Neuron (in vitro differentiated cells): ENCODE results near the gene PDXDC1.
"Not testable (repeated sequence)": the region's sequence is repeated elsewhere in the genome, so short reads cannot be mapped to it uniquely, and the experiment has no call there.

ENCODE experiments used
- H2AFZ ChIP-seq: one replicate; pipeline ENCODE4 v1.6.1; 2013; ENCODE audit warnings: low read depth, mild to moderate bottlenecking, inconsistent platforms, low read length, moderate library complexity
- H3K27me3 ChIP-seq: one replicate; pipeline ENCODE4 v1.6.1; 2013; ENCODE audit warnings: low read length; ENCODE audit not compliant: insufficient read depth
- H3K36me3 ChIP-seq: one replicate; pipeline ENCODE4 v1.6.1; 2013; ENCODE audit warnings: low read length; ENCODE audit not compliant: insufficient read depth
- H3K4me1 ChIP-seq: one replicate; pipeline ENCODE4 v1.6.1; 2013; ENCODE audit warnings: low read length; ENCODE audit not compliant: insufficient read depth
- H3K4me3 ChIP-seq: 2 replicates; pipeline ENCODE4 v1.5.1; 2013; ENCODE audit warnings: mild to moderate bottlenecking, low read length, moderate library complexity
- H3K9me3 ChIP-seq: one replicate; pipeline ENCODE4 v1.6.1; 2013; ENCODE audit warnings: low read length

The PDXDC1 gene

DNA sequence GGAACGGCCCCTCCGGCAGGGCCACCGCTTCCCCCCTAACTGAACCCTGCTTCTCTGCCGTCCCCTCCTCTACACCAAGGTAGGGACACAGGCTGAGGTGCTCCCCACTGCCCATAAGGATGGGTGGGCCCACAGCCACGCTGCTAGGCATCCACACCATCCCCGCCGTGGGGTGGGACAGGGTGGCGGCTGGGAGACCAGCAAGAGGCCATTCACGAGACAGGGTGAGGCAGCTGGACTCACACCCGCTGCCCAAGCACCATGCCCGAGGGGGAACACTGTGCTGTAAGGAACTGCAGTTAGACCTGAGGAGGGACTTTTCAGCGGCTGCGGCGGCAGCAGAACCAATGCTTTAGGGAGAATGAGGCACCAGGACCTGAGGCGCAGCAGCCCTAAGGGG lies 166.8 kb downstream of the PDXDC1 start:
- Histone ChIP-seq H3K9me3 (no peaks in the 10 kb centered on the region), H2AFZ (no peak overlapping the region), H3K27me3 (no peaks in the 10 kb centered on the region), H3K4me3 (no peak overlapping the region), H3K4me1 (peaks cover 13% of the 10 kb centered on the region), H3K36me3 (peaks cover 2% of the 10 kb centered on the region)

DNA sequence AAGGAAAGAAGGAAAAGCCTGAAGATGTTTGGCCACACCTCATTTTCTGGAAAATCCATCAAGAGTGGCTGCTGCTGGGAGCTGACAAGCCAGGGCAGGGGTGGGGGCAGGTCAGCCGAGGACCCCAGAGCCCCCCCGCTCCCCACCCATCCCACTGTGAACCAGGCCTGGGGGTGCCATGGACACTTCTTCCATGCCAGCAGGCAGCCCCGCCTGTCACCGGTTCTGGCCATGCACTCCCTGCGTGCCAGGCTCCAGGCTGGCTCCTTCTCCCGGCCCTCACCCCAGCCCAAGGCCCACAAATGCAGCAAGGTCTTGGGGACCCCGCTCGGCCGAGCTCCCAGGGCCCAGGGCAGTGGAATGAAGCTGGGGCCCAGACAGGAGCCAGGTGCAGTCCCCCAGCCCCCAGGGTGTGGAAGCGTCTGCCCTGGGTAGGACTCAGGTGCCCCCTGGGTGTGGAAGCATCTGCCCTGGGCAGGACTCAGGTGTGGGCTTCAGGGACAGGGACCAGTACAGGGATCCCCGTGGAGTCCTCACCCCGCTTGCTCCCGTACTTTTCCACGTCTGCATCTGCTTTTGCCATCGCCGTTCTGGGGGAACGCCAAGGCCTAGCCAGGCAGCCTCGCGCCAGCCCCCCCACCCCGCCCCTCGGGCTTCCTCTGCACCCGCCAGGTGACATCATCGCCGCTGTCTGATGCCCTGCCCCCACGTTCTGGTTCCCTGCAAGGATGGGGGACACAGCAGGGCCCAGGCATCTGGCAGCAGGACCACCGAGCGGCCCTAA lies 167.5 kb downstream of the PDXDC1 start:
- not testable (repeated sequence) for H2AFZ ChIP-seq, H3K27me3 ChIP-seq, H3K36me3 ChIP-seq, H3K4me3 ChIP-seq, H3K9me3 ChIP-seq
- H3K4me1 ChIP-seq = peaks cover 13% of the 10 kb centered on the region

DNA sequence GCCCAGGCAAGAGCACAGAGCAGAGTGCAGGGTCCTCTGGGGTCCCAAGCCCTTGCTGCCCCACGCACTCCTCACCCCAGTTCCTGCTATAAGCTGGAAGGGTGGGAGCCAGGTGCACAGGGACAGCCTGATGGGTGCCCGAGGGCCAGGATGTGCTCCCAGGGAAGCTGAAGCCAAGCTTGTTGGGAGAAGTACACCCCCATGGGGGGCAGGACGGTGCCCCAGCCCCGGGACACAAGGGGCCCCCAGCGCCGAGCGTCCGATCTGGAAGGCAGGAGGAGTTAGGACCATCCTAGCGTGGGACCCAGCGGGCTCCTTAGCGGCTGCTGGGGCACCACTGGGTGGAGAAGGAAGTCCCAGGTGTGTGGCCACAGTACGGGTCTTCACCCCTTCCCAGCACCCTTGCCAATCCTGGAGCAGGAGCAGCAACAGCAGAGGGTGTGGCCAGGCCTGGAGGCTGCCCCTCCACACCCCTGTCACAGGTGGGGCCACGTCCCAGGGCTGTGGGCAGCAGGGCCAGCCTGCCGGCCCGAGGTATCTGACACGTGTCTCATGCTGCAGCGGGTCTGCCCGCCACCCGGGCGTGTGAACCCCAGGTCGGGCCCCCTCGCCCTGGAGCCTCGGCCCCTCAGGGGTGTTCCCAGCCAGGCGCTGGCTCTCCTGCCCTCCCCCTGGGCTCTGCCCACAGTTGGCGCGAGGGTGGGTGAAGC lies 168.2 kb downstream of the PDXDC1 start:
- not testable (repeated sequence) for H2AFZ ChIP-seq, H3K4me3 ChIP-seq, H3K27me3 ChIP-seq, H3K9me3 ChIP-seq, H3K36me3 ChIP-seq
- H3K4me1 ChIP-seq = peaks cover 13% of the 10 kb centered on the region

DNA sequence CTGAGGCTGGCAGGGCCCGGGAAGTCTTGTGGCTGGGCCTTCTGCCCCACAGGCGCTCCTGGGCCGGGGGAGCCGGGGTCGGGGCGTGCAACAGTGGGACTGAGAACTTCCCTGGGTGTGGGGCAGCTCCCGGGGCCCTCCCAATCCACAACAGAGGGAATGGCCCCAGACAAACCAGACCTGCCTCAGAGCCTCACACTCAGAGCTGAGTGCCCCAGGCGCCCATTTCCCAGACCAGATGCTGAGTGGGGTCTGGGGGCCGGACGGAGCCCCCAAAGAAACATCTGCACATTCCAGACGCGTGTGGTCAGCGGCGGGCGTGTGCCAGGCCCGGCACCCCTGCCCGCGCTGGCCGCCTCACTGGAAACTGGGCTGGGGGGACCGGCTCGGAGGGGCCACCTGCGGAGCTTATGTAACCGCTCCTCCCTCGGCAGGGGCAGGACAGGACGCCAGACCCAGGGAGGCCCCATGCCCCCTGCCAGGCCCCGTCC lies 168.8 kb downstream of the PDXDC1 start:
- not testable (repeated sequence) for H2AFZ ChIP-seq, H3K36me3 ChIP-seq, H3K27me3 ChIP-seq, H3K4me3 ChIP-seq, H3K9me3 ChIP-seq
- H3K4me1 ChIP-seq = peaks cover 13% of the 10 kb centered on the region

DNA sequence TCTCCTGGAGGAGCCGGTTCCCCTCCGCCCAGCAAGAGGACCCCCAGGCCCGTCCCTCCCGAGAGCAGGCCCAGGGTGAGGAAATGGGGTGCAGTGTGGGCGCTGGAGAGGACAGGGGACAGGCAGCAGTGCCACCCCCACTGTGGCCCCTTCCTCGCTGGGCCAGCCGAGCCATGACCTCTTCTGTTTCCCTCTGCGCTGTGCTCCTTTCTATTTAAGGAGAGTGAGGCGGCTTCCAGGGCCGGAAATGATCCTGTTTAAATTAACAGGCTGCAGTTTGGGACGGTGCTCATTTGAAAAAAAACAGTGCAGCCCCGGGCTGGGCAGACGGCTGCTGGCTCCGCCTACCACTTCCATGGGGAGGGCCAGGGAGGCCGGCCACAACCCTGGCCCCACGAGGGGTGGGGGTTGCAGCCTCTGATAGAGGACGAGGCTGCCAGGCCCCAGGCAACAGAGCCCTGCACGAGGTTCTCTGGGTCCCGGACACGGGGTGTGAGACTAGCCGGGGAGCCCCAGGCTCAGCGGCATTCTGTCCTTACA lies 169.3 kb downstream of the PDXDC1 start:
- not testable (repeated sequence) for H2AFZ ChIP-seq, H3K27me3 ChIP-seq, H3K36me3 ChIP-seq, H3K4me3 ChIP-seq, H3K9me3 ChIP-seq
- H3K4me1 ChIP-seq = peaks cover 13% of the 10 kb centered on the region

DNA sequence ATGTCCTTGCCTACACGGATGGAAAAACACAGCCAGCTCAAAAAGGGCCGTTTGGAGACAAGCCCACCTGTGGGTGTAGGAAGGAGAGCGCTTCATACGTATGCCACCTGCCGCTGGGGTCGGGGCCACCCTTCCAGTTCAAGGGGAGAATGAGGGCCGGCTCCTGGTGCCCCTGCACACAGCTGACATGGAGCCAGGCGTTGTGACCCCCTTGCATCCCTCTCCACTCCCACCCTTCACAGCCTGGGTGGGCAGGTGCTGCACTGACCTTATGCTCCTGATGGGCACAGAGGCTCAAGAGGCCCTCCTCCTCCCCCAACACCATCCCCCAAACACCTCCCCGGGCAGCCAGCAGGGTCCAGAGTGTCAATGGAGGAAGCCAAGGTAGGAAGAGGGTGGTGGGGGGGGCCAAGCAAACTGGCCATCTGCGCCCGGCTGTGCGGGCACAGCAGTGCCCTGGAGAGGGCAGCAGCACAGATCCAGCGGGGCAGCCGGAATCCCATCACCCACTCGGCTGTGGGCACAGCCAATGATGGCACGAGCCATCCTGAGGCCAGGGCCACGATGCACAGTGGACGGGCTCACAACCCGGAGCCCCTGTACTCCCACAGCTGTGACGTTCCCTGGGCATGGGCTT lies 170.1 kb downstream of the PDXDC1 start:
- not testable (repeated sequence) for H3K9me3 ChIP-seq, H3K36me3 ChIP-seq, H3K4me3 ChIP-seq, H2AFZ ChIP-seq, H3K27me3 ChIP-seq
- H3K4me1 ChIP-seq = peaks cover 13% of the 10 kb centered on the region

DNA sequence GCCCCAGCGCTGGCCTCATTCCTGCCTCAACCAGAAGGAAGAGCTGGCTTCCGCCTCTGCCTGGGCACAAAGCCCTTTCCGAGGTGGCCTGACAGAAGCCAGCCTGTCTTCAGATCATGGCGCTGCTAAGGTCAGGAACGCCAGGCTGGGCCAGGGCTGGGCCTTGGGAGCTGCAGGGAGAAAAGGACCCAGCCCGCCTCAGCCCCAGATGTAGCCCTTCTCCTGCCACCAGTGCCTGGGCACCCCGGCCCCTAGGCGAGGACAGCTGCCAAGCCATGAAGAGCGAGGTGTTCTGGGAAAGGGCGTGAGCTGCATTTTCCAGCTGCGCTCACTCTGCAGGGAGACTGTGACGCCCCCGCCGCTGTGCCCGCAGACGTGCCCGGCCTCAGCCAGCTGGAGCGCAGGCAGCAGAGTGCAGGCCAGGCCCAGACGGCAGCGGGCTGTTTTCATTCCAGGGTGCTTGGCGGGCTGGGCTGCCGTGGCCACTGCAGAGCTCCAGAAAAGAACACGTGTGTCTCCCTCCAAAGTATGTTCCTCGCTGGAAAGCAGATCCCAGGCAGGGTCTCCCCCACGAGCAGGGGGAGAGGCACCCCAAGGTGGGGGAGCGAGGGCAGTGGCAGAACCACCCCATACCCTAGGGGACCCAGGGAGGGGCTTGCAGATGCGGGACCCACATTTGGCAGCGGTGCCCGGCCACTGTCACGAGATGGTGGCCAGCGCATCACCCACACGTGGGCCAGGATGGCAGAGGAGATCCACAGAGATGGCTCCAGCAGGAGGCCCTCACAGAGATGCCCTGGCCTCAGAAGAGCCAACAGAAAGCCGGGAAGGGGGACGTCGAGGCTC lies 170.8 kb downstream of the PDXDC1 start:
- not testable (repeated sequence) for H3K4me3 ChIP-seq, H3K36me3 ChIP-seq, H2AFZ ChIP-seq, H3K27me3 ChIP-seq, H3K9me3 ChIP-seq
- peaks cover 13% of the 10 kb centered on the region for H3K4me1 ChIP-seq

DNA sequence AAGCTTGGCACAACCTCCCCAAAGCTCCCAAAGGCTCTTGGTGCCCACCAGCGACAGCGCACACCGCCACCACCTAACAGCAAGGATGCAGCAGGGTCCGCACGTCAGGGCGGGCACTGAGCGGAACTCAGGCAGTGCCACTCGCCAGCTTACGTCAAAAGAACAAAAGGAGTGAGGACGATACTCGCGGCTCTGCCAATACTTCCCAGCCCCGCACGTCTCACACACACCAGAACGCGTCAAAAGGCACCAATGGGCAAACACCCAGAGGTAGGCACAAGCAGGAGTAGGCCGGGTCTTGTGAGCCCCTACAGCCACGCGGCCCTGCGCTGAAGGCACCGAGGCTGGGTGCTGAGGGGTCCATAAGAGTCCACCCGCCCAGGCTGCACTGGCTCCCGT lies 171.4 kb downstream of the PDXDC1 start:
- H3K27me3 ChIP-seq, H3K4me3 ChIP-seq, H3K9me3 ChIP-seq, H3K36me3 ChIP-seq, H2AFZ ChIP-seq: not testable (repeated sequence)
- peaks cover 13% of the 10 kb centered on the region for H3K4me1 ChIP-seq

DNA sequence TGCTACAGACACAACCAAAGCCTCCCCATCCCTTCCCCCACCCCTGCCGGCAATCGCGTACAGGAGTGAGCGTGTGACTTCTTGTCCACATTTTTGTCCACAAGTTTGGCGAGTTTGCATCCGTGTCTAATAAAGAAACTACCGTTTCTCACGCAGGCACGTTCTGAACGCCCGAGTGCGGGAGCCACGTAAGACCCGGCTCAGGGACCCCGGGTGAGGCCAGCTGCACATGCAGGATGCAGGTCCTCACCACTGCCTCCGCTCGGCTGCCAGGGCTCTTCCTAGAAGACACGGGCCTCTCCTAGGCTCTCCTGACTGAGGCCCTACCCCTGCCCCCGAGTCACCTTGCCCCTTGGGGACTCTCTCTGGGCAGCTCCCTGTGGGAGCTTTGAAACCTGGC lies 174.0 kb downstream of the PDXDC1 start:
- H3K9me3 ChIP-seq, H2AFZ ChIP-seq, H3K4me3 ChIP-seq, H3K27me3 ChIP-seq, H3K36me3 ChIP-seq: not testable (repeated sequence)
- peaks cover 13% of the 10 kb centered on the region for H3K4me1 ChIP-seq

DNA sequence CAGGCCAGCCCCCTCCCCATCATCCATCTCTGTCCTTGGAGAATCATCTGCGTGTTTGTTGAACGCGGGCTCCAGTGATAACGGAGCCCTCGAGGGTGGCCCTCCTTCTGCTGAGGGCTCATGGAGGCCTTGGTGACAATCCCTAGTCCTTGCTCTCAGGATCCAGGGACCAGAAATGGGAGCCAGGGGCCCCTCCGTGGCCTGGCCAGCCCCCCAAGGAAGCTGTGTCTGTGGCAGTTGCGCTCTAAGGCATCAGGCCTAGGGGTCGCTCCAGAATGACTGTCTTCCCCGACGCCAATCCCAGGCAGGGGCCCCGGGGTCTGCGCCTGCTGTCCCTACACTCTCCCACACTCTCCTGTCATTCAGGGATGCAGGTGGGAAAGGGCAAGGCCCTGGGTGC lies 174.4 kb downstream of the PDXDC1 start:
- not testable (repeated sequence) for H3K4me1 ChIP-seq, H2AFZ ChIP-seq, H3K9me3 ChIP-seq, H3K36me3 ChIP-seq, H3K27me3 ChIP-seq, H3K4me3 ChIP-seq

DNA sequence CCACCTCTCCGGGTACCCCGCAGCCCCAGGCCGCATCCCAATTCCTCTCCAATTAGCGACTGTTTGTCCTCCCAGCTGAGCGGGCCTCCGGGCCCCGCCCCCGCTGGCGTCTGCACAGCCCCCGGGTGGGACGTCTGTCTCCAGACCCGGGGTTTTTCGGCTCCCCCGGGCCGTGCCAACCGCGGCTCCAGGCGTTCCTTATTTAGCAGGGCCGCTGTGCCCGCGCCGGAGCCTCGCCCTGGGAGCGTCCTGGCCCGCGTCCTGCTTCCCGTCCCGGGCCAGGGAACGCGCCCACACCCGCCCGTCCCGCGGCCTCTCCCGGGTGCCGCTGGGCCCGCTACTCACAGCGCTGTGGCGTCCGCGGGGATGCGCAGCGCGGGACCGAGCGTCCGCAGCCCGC lies 179.2 kb downstream of the PDXDC1 start:
- H3K9me3 ChIP-seq, H3K36me3 ChIP-seq, H3K4me1 ChIP-seq, H3K27me3 ChIP-seq, H2AFZ ChIP-seq: not testable (repeated sequence)
- H3K4me3 ChIP-seq = peak overlapping the region; percentile 51

DNA sequence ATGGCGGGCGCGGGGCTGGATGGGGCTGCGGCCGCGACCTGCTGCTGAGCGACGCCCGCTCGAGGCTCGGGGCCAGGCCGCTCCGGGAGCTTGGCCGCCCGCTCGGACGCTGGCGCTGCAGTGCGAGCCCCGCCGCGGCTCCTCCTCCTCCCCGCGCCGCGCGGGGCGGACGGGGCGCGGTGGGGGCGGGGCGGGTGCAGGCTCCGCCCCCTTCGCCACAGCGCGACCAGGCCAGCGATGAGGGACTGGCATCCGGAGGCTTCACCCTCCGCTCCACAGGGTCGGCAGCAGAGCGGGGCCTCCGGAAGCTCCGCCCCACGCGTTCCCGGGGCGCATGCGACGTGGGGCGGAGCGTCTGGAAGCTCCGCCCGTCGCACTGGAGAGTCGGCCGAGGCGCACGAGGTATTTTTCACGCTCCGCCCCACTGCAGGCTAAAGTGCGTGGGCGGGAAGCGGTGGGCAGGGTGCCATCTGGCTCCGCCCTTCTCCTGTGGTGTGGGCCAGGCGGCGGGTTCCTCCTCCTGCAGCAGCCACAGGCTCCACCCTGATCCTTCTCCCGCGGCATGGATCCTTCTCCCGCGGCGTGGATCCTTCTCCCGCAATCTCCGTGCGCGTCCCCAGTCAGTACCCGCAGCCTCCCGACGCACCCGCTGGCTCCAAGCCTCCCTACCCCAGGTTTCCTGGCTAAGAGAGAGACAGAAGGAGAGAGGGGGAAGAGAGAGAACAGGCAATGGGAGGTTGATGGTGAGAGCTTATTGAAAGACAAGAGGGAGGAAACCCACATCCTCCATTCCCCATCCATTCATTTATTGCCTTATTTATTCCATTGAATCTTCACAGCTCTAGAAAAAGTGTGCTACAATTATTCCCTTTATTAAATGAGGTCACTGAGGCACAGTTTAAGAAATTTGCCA lies 180.1 kb downstream of the PDXDC1 start:
- peak overlapping the region; percentile 55 for H3K4me3 ChIP-seq
- H3K4me1 ChIP-seq, H2AFZ ChIP-seq, H3K9me3 ChIP-seq, H3K27me3 ChIP-seq, H3K36me3 ChIP-seq: not testable (repeated sequence)
